AG08396 (cell line): Measurements from ENCODE around the gene JMJD1C.
A peak's percentile ranks its signal among the peaks of the same experiment; 100 is the strongest.
"Not testable (repeated sequence)": the region's sequence is repeated elsewhere in the genome, so short reads cannot be mapped to it uniquely, and the experiment has no call there.

Experiments used
- DNase-seq: peaks from one replicate; pipeline ENCODE4 v3.0.0; 2012; ENCODE audit warnings: low spot score, mixed read lengths

Gene JMJD1C

DNA sequence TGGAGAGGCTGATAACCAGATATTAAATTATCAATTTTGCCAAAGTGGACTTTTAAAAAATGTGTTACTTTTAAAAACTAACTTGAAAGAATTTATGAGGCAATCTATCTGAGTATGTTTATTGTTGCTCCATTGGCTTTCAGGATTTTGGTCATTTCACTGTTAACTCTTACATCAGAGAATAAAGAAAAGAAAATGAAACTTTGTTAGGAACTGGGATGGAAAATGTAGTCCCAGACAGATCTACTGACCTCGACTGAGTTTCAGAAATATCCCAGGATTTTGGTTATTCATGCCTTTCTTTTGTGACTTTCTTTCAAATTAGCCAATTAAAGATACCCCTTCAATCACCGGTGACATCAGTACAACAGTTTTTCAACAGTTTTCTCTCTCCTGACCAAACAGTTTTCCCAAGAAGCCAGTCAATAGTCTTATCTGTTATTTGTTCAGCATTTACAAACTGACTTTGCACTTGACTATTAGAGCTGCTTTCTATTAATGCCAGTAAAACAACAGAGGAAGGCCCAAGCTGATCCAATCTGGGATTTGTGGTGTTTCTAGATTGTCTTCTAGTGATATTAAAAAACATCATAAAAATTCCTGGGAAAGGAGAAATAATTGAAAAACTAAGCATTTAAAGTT is 296.8 kb downstream of the JMJD1C start:
- no peak for DNase-seq

DNA sequence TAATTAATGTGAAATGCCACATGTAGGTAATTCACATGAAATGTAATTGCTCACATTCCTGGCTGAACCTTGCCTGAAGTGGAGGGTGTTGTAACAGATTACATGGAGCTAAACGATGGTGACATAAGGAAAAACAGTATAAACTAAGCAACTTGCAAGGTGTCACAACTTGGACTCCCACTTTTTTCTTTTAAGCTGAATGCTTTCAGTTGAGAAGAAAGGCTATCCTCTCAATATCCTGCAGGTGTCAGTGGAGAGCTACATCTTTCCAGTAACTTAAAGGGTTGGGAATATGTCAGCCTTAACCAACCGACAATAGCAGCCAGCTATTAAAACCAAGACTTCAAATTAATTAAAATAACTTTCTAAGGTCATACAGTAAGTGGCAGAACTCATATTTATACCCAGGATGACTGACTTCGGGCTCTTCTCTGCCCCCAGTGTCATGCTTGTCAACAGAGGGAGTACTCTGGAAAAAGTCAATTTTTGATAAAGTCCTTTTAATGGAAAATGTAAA is 299.0 kb downstream of the JMJD1C start:
- peak; percentile 30 for DNase-seq

DNA sequence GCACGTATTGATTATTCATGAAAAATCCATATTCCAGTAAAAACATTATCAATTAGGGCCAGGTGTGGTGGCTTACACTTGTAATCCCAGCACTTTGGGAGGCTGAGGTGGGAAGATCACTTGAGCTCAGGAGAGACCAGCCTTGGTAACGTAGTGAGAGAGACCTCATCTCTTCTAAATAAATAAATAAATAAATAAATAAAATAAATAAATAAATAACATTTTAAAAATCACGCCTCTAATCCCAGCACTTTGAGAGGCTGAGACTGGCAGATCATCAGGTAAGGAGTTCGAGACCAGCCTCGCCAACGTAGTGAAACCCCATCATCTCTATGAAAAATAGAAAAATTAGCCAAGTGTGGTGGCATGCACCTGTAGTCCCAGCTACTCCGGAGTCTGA is 300.5 kb downstream of the JMJD1C start:
- DNase-seq: no peak

DNA sequence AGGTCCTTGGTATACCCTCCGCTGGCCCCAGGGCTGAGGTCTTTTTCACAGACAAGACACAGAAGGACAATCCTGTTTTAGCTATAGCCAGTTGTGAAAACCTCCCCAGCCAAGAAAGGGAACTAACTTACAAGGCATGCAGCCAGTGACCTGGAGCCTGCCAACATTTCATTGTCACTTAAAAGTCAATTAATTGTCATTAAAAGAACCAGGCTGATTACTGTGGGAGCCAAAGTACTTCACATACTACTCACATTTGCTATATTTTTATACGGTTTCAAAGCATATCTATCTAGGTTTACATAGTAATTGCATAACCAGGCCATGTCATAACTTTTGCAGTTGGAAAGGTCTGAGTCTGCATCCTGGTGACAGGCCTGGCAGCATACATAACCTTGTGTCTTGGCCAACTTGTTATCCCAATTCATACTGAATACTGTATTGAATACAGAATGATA is 301.6 kb downstream of the JMJD1C start:
- DNase-seq: no peak

DNA sequence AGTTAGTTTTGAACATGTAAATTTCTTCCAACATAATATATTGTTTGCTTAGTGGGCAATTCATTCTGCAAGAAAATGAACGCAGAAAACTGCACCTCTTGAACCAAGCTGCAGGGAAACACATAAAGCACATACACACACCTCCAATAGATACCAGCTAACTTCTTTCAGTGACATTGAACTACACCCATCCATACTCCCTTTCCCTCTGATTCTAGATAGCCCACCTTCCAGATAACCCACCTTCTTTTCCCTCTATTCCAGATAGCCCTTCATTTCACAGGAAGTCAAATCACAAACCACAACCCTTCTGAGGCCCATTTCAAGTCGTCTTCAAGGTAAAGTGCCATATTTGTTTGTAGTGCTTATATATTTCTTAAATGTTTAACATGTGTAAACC is 304.2 kb downstream of the JMJD1C start:
- no peak for DNase-seq

DNA sequence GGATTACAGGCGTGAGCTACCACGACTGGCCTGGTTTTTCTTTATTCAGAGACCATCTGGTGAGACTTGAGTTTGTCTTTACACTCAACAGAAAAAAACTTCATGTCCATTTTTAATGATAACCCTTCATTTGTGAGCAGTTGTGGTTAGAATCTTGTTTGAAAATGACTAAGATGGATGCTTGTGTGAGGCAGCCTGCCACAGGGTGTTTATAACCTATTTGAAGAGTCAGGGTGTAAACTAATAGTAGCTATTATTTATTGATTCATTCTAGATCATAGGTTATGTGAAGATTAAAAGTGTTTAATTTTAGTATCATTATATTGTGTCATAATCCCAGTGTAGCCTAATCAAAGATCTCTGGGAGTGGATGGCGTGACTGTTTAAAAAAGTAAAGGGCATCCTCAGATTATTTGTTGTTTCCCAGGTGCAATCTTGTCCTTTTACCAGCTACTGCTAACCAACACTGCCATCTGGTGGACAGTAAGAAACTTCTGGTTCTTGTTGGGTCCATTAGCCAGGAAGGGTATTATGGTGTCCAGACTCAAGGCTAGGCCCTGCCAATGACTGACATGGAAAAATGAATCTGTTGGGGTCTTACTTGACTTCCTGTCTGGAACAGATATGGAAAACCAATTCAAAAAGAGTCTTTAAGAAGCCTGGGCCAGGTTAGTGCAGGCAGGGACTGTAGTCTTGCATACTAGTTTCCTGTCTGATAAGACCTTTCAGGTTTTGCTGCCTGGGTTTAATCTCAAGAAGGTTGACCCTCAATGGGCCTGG is 307.7 kb downstream of the JMJD1C start:
- DNase-seq: peak; percentile 56

DNA sequence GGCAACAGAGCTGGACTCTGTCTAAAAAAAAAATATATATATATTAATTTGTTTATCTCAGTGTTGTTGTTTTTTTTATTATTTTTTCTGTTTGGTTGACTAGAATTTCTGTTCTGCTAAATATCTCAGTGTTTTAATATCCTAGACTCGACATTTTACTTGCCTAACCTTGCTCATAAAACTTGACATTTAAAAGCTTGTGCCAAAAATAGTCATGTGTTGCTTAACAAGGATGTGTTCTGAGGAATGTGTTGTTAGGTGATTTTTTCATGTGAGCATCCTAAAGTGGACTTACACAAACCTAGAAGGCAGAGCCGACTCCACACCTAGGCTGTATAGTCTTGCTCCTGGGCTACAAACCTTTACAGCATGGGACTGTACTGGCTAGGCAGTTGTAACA is 309.5 kb downstream of the JMJD1C start:
- DNase-seq: no peak

DNA sequence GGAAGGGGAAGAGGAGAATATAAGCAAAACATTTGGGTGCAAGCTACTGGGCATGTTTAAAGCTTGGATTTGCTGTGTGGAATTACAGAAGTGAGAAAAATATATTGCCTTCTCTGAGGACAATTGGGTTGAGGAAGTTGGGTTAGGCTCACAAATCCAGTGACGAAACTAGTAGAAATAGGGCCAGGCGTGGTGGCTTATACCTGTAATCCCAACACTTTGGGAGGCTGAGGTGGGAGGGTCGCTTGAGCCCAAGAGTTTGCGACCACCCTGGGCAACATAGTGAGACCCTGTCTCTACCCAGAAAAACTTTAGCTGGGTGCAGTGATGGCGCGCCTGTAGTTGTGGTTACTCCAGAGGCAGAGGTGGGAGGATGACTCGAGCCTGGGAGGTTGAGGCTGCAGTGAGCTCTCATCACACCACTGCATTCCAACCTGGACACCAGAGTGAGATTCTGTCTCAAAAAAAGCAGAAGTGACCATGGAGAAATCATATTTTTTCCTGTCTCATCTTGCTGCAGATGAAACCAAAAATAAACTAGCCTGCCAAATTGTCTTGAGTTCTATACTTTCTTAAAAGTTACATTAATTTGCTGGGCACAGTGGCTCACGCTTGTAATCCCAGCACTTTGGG is 310.3 kb downstream of the JMJD1C start:
- DNase-seq: no peak

DNA sequence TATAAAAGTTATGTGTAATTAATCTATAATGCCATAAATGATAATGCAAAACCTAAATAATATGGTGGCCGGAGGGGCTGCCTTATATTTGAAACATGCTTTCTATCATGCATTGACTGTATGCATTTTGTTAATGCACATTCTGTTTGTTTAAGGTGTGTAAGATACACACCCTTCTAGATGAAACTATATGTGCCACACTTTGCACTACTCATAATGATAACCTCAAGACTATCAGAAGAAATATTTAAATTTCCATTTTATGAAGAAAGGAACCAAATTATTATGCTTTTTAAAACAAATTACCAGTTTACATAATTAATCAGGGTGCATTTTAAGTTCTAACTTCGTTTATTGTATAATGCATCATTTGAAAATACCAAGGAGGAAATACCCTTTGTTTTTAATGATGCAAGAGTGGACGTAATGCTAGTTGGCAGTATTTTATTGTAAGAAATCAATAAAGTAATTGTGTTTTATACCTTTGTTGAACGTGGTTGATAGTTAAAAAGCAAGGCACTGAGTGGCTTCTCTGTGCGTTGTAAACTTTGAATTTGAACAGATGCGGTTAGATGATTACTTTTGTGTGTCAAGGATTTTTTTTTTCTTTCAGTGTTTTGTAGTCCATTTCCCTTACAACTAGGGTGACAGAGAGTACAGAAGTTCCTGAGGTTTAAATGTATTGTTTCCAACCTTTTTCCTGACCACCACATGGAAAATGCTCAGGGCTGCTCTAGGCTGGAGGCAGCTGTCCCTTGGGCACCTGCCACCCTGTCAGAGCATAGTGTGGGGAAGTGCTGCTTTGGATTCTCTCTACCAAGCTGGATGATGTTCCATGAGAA is 311.0 kb downstream of the JMJD1C start:
- no peak for DNase-seq

DNA sequence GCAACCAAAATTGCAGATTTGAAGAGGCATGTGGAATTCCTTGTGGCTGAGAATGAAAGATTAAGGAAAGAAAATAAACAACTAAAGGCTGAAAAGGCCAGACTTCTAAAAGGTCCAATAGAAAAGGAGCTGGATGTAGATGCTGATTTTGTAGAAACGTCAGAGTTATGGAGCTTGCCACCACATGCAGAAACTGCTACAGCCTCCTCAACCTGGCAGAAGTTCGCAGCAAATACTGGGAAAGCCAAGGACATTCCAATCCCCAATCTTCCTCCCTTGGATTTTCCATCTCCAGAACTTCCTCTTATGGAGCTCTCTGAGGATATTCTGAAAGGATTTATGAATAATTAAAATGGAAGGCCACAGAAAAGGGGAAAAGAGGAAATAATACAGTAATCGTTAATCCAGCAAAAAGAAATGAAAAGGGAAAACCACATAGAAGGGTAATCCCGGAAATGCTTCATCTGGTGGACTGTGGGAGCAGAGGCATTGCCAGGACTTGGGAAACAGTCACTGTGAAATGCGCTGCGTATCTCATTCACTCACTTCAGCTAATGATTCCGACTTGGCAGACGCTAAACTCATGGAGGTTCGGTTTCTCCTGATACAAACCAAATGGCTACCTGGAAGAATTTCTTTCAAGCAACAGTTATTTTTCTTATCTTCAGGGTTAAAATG is 311.8 kb downstream of the JMJD1C start:
- DNase-seq: not testable (repeated sequence)

DNA sequence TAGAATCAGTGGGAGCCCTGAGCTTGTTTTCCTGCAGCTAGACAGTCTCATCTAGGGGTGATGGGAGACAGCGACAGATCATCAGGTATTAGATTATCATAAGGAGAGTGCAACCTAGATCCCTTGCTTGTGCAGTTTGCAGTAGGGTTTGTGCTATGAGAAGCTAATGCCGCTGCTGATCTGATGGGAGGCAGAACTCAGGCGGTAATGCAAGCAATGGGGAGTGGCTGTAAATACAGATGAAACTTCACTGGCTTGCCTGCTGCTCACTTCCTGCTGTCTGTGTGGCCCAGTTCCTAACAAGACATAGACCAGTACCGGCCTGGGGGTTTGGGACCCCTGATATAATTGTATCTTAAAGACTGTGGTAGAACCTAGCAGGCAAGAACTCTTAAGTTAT is 315.0 kb downstream of the JMJD1C start:
- DNase-seq: no peak

DNA sequence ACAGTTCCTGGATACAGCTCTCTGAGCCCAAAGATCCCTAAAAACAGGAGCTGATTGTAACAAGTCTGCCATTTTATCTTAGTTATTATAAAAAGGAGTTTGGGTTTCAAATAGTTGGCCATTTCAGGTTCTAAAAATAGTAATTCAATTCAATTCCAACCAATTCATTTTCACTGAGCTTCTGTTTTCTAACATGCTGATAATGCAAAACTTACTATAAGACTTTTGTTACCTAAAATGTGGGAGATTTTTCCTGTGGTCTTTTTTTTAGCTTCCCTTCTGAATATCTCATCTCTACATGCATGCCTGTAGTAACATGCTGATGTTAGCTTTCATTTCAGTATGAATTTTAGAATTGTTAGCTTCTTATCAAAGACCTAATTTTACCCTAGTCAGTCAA is 319.3 kb downstream of the JMJD1C start:
- DNase-seq: no peak

DNA sequence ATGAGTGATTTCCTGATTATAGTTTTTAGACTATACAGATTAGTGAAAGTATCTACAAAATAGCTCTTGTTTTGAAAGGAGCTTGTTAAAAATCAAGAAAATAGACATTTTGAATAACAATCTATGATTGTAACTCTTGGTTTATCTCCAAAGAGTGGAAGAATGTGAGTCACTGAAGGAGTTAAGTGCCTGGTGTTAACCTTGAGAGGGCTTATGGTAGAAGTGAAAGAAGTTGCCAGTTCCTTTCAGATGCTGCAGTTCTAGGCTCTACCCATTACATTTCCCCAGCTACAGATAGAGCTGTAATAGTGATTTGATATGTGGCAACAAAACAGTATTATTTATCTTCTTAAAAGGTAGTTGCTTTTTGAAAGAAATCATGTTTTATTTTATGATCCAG is 320.0 kb downstream of the JMJD1C start:
- DNase-seq: peak; percentile 16

DNA sequence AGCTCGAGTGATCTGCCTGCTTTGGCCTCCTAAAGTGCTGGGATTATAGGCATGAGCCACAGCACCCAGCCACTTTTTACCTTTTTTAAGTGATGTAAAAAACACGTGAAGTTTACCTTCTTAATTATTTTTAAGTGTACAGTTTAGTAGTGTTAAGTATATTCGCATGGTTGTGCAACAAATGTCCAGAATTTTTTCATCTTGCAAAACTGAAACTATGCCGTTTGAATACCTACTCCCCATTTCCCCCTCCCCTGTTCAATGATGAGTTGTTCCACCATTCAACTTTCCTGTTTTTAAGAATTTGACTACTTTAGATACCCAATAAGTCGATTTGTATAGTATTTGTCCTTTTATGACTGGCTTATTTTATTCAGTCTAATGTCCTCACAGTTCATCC is 321.8 kb downstream of the JMJD1C start:
- no peak for DNase-seq

DNA sequence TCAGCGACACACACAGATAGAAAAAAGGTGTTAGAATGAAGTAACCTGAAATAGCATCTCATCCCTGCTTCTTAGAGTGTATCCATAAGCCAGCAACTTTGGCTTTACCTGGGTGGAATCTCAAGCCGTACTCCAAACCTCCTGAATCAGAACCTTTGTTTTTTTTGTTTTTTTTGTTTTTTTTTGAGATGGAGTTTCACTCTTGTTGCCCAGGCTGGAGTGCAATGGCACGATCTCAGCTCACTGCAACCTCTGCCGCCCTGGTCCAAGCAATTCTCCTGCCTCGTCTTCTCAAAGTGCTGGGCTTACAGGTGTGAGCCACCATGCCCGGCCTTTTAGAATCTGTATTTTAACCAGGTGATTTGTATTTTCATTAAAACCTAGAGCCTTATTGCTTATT is 323.6 kb downstream of the JMJD1C start:
- no peak for DNase-seq

DNA sequence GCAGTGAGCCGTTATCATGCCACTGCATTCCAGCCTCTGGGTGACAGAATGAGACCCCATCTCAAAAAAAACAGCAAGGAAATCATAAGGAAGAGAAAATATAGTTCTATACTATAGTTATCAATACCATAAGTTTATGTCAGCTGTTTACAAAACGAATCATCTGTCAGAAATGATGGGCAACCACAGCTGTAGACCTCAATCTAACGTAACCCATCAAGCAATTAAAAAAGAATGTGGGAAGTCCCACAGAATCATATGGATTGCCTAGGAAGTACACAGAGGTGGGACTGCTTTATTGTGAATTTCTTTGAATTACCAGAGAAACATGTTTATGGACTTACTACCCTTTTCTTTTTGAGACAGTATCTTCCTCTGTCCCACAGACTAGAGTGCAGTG is 325.7 kb downstream of the JMJD1C start:
- no peak for DNase-seq

DNA sequence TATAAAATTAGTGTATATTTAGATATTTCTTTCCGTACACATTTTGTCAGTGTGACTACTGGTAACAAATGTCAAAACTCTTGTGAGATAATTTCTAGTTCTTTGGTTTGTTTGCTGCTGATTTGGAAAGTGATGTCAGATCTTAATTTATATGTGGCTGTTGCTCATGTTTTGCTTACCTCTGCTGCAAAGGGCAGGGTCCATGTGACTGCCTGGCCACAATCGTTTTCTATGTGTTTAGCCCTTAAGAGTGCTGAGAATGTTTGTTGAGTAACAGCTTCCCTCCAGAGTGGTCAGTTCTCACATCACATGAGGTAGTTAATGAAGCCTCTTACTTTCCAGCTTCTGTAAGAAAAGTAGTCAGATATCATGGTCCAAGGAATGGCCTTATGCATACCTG is 328.5 kb downstream of the JMJD1C start:
- peak; percentile 38 for DNase-seq

DNA sequence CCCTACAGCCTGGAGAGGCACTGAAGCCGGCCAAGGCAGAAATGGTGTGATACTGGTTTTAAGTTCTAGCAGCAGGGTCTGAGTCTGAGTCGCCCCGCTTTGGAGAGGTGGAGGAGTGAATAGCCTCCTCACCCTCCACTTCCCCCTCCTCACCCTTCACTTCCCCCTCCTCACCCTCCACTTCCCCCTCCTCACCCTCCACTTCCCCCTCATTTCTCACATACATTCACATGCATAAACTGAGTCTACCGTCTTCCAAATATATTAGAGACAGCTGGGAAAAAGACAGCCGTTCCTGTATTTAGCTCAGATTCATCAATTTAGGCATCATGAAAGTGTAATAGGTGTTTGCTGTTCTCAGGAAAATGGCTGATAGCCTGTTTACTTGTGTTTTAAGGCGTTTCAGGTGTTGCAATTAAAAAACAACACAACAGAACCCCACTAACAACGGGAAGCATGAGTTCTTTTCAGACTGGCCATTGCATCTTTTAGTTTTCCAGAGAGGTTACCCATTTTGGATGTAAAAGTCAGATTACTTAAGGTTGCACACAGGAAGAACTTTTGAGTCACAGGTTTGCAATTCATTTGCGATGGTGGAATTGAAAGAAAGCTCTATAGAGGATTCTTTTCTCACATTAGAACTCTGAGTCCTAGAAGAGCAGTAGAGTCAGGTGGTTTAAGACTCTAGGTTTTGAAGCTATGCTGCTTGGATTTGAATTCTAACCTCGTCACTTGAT is 331.8 kb downstream of the JMJD1C start:
- DNase-seq: no peak

DNA sequence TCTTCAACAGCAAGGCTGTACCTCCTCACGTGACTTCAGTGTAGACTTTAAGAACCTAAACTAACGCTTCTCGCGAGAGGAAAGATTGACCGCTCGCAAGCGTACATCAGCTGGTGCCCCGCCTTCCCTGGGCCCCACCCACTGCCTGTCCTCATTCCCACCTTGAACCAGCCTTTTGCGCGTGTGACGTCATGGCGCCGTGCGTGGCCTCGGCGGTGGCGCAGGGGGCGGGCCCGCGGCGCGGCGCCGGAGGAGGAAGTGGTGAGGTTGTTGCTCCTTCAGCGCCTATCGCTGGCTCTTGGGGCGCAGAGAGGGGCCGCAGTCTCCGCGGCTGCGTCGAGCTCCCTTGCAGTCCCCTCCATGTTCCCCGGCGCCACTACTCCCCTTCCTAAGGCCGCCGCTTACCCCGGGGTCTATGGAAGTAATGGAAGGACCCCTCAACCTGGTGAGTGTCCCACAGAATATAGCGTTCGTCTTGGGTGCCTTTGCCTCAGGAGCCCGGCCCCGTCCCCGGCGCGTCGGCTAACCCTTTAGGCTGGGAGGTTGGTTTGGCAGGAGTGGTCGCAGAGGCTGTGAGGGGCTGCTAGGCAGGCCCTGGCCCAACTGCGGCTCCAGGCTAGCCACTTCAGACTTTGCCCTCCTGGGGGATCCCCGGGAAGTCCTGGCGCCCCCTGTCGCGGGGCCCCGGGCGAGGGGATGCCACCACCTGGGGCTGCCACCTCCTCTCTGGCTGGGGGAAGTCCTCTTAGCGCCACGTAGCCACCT is 332.5 kb downstream of the JMJD1C start, which contains the start of gene NRBF2:
NRBF2 (plus strand) TSS at position 273 of the 765 bp plus-strand sequence; CDS start at position 416, 143 bp downstream.
- DNase-seq: peak; percentile 95

DNA sequence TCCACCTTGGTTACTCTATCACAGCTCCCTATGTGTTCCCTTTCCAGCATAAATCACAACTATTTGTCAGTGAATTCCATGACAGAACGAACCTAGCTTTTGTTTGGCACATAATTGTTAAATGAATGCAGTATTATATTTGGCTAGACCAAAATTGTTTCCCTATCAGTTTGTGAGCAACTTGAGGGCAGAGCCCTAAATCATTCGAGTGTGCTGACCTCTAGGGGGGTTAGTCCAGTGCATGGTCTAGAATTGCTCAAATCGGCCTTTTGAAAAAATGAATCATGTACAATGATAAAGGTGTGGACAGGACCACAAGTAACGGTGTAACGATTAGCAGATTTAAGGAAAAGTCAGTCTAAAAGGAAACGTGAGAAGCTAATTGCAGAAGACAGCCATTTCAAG is 333.1 kb downstream of the JMJD1C start:
- no peak for DNase-seq
